MM.1S (cell line): ENCODE results near the gene PPHLN1.

Source experiments
- DNase-seq: peaks from one replicate; pipeline ENCODE4 v3.0.0-alpha.2; 2015
- H2AFZ ChIP-seq: fragments of 300-600 bp; sonication (generic); 2 replicates; pipeline ENCODE4 v1.6.0; 2016; ENCODE audit warnings: antibody characterized with exemption, low read length
- H3F3A ChIP-seq: fragments of 300-600 bp; sonication (generic); 2 replicates; pipeline ENCODE4 v1.6.1; 2016; ENCODE audit warnings: mild to moderate bottlenecking, antibody characterized with exemption, low read length, moderate library complexity, mixed read lengths; ENCODE audit not compliant: insufficient read depth
- H3K27ac ChIP-seq: fragments of 300-600 bp; sonication (generic); 2 replicates; pipeline ENCODE4 v1.5.1; 2016; ENCODE audit warnings: mild to moderate bottlenecking, low read length
- H3K27me3 ChIP-seq: fragments of 300-600 bp; sonication (generic); replicated peaks from 2 replicates; pipeline ENCODE4 v1.6.0; 2016; ENCODE audit warnings: low read length; ENCODE audit not compliant: insufficient read depth
- H3K36me3 ChIP-seq: fragments of 300-600 bp; sonication (generic); replicated peaks from 2 replicates; pipeline ENCODE4 v1.6.1; 2016; ENCODE audit warnings: mild to moderate bottlenecking, low read length, mixed read lengths; ENCODE audit not compliant: insufficient read depth
- H3K4me1 ChIP-seq: fragments of 300-600 bp; sonication (generic); 2 replicates; pipeline ENCODE4 v1.6.1; 2016; ENCODE audit warnings: low read length, mixed read lengths
- H3K4me2 ChIP-seq: fragments of 300-600 bp; sonication (generic); 2 replicates; pipeline ENCODE4 v1.6.0; 2016; ENCODE audit warnings: low read depth, low read length
- H3K4me3 ChIP-seq: fragments of 300-600 bp; sonication (generic); 2 replicates; pipeline ENCODE4 v1.5.1; 2016; ENCODE audit warnings: low read length, mixed read lengths
- H3K79me2 ChIP-seq: fragments of 300-600 bp; sonication (generic); 2 replicates; pipeline ENCODE4 v1.6.1; 2016; ENCODE audit warnings: mixed run types, low read length, mixed read lengths
- H3K9ac ChIP-seq: fragments of 300-600 bp; sonication (generic); 2 replicates; pipeline ENCODE4 v1.6.1; 2016; ENCODE audit warnings: low read length, mixed read lengths
- H3K9me2 ChIP-seq: fragments of 300-600 bp; sonication (generic); replicated peaks from 2 replicates; pipeline ENCODE4 v1.6.1; 2016; ENCODE audit warnings: mild to moderate bottlenecking, low read length, mixed read lengths; ENCODE audit not compliant: insufficient read depth
- H3K9me3 ChIP-seq: fragments of 300-600 bp; sonication (generic); replicated peaks from 2 replicates; pipeline ENCODE4 v1.6.1; 2016; ENCODE audit warnings: mild to moderate bottlenecking, low read length, mixed read lengths; ENCODE audit not compliant: insufficient read depth
- H4K20me1 ChIP-seq: fragments of 300-600 bp; sonication (generic); 2 replicates; pipeline ENCODE4 v1.6.1; 2016; ENCODE audit warnings: mild to moderate bottlenecking, low read length, moderate library complexity, mixed read lengths; ENCODE audit not compliant: insufficient read depth
- EZH2 ChIP-seq: fragments of 300-600 bp; sonication (generic); optimal IDR thresholded peaks from 2 replicates; pipeline ENCODE3; 2017; ENCODE audit warnings: low read depth, mild to moderate bottlenecking, antibody characterized with exemption, low read length, mixed read lengths
- EZH2phosphoT487 ChIP-seq: fragments of 300-600 bp; sonication (generic); IDR thresholded peaks from 2 replicates; pipeline ENCODE4 v1.6.1; 2018; ENCODE audit warnings: antibody characterized with exemption, low read length
- TF ChIP-seq, protein P1 (sequence below): fragments of 300-600 bp; sonication (generic); IDR thresholded peaks from 2 replicates; pipeline ENCODE4 v1.5.1; 2016; ENCODE audit warnings: antibody characterized with exemption, low read length, mixed read lengths

PPHLN1 gene

GRCh38 chr12:42299392-42300308 is 26.3 kb upstream of the PPHLN1 start:
- Histone ChIP-seq H3K4me3 (peak overlapping the region; percentile 54), H3K79me2 (no peaks in the 10 kb centered on the region), H3K9me2 (no peaks in the 10 kb centered on the region), H4K20me1 (no peaks in the 10 kb centered on the region), H3K4me2 (peak overlapping the region; percentile 55), H3K9me3 (no peaks in the 10 kb centered on the region), H3K27ac (peak overlapping the region; percentile 78; the same call in 1 of the 2 replicates), H2AFZ (peak overlapping the region; percentile 62), H3K36me3 (no peaks in the 10 kb centered on the region), H3K9ac (peak overlapping the region; percentile 44), H3K27me3 (no peaks in the 10 kb centered on the region), H3K4me1 (peaks cover 10% of the 10 kb centered on the region), H3F3A (peaks cover 19% of the 10 kb centered on the region)
- peak; percentile 62 for DNase-seq
- TF ChIP-seq EZH2phosphoT487: no peak
- no peak for TF ChIP-seq EZH2
- TF ChIP-seq, protein P1, sequence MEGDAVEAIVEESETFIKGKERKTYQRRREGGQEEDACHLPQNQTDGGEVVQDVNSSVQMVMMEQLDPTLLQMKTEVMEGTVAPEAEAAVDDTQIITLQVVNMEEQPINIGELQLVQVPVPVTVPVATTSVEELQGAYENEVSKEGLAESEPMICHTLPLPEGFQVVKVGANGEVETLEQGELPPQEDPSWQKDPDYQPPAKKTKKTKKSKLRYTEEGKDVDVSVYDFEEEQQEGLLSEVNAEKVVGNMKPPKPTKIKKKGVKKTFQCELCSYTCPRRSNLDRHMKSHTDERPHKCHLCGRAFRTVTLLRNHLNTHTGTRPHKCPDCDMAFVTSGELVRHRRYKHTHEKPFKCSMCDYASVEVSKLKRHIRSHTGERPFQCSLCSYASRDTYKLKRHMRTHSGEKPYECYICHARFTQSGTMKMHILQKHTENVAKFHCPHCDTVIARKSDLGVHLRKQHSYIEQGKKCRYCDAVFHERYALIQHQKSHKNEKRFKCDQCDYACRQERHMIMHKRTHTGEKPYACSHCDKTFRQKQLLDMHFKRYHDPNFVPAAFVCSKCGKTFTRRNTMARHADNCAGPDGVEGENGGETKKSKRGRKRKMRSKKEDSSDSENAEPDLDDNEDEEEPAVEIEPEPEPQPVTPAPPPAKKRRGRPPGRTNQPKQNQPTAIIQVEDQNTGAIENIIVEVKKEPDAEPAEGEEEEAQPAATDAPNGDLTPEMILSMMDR: no peak

DNA sequence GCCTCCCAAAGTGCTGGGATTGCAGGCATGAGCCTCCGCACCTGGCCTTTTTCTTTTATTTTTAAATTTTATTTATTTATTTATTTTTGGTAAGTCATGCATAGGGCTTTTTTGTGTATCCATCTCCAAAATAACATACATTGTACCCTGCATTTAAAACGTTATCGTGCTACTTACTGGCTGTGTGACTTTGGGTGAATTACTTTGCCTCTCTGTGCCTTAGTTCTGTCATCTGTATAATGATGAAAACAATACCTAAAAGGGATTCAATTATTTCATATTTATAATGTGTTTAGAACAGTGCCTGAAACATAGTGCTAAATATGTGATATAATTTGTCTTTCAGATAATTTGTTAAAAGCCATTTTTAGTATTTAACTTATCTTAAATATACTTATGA is 19.7 kb upstream of the PPHLN1 start:
- TF ChIP-seq EZH2 (no peak), EZH2phosphoT487 (no peak)
- TF ChIP-seq, protein P1: no peak
- Histone ChIP-seq H3K9ac (no peak overlapping the region), H3K27me3 (no peaks in the 10 kb centered on the region)

GRCh38 chr12:42308390-42308789 is 17.6 kb upstream of the PPHLN1 start:
- Histone ChIP-seq H3K4me1 (no peaks in the 10 kb centered on the region), H3K27ac (no peak overlapping the region), H4K20me1 (no peaks in the 10 kb centered on the region), H3K9me3 (no peaks in the 10 kb centered on the region), H3K79me2 (no peaks in the 10 kb centered on the region), H3K36me3 (no peaks in the 10 kb centered on the region), H3K4me2 (no peak overlapping the region), H3F3A (no peaks in the 10 kb centered on the region), H3K9me2 (no peaks in the 10 kb centered on the region), H2AFZ (no peak overlapping the region), H3K27me3 (no peaks in the 10 kb centered on the region), H3K9ac (no peak overlapping the region), H3K4me3 (no peak overlapping the region)
- TF ChIP-seq, protein P1: no peak
- no peak for TF ChIP-seq EZH2
- TF ChIP-seq EZH2phosphoT487: no peak
- no peak for DNase-seq

More for the DNA sequence above, 19.7 kb upstream of the PPHLN1 start:
- H4K20me1 ChIP-seq: no peaks in the 10 kb centered on the region
- H3F3A ChIP-seq: no peaks in the 10 kb centered on the region
- H3K4me1 ChIP-seq: no peaks in the 10 kb centered on the region
- no peak overlapping the region for H3K4me3 ChIP-seq
- H3K9me3 ChIP-seq: no peaks in the 10 kb centered on the region
- H3K79me2 ChIP-seq: no peaks in the 10 kb centered on the region
- no peak overlapping the region for H2AFZ ChIP-seq
- no peaks in the 10 kb centered on the region for H3K9me2 ChIP-seq
- DNase-seq: no peak
- H3K36me3 ChIP-seq: no peaks in the 10 kb centered on the region
- no peak overlapping the region for H3K4me2 ChIP-seq
- no peak overlapping the region for H3K27ac ChIP-seq
